Measurements from ENCODE around the gene PLEKHO1.
A peak's percentile ranks its signal among the peaks of the same experiment; 100 is the strongest.

The PLEKHO1 gene

GRCh38 chr1:150150133-150151021 lies 661 bp downstream of the PLEKHO1 start:
- peak; percentile 35 for DNase-seq (ENCODE audit: low spot score)

- peak; percentile 45 for DNase-seq (ENCODE audit: low spot score)
Observed at GRCh38 chr1:150151291-150152181, 1.8 kb downstream of the PLEKHO1 start.

DNA sequence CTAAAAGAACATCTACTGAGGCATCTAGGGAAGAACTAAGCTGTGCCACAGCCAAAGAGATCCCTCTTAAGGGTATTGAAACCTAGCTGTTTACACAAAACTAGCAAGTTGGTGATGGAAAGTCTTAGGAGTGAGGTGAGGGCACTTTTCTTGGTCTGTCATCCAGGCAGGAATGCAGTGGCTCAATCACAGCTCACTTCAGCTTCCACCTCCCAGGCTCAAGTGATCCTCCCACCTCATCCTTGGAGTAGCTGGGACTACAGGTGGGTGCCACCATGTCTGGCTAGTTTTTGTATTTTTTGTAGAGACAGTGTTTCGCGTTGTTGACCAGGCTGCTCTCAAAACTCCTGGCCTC lies 2.4 kb downstream of the PLEKHO1 start:
- no peak for DNase-seq (ENCODE audit: low spot score)

DNA sequence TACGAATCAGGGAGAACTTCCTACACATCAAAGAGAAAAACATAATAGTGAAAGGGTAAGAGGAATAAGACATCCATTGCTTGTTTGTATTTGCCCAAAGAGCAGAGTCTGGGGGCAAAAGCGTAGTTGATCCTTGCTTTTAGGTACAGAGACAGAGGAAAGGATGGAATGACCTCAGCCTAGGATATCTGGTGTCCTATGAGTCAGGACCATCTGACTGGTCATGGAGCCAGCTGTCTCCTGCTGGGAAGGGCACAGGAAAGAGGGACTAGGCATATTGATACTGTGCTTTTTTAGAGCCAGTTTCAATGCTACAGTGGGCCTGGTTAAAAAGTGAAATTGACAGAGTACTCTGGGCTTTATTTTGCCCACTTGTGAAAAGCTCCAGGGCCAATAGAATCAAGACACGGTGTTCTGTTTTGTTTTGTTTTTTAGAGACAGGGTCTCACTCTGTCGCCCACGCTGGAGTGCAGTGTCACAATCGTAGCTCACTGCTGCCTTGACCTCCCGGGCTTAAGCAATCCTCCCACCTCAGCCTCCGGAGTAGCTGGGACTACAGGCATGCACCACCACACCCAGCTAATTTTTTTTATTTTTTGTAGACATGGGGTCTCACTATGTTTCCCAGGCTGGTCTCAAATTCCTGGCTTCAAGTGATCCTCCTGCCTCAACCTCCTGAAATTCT lies 3.2 kb downstream of the PLEKHO1 start:
- no peak for DNase-seq (ENCODE audit: low spot score)

DNA sequence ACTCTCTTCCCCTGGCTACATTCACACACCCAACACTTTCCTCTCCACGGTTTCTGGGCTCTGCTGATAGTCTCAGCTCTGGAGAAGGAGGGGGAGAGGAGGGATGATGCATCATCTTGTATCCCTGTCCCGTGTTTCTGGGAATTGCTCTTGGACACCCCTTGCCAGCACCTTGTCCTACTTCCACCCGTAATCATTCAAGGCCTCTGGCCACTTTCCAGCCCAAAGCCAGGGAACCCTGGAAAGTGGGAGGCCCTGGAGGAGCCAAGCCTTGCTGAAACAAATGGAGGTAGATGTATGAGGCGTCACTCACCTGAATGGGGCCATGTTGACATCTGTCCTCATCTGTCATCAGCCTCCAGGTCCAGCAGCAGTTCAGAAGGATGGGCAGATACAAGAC lies 4.4 kb downstream of the PLEKHO1 start:
- DNase-seq (ENCODE audit: low spot score): no peak

DNA sequence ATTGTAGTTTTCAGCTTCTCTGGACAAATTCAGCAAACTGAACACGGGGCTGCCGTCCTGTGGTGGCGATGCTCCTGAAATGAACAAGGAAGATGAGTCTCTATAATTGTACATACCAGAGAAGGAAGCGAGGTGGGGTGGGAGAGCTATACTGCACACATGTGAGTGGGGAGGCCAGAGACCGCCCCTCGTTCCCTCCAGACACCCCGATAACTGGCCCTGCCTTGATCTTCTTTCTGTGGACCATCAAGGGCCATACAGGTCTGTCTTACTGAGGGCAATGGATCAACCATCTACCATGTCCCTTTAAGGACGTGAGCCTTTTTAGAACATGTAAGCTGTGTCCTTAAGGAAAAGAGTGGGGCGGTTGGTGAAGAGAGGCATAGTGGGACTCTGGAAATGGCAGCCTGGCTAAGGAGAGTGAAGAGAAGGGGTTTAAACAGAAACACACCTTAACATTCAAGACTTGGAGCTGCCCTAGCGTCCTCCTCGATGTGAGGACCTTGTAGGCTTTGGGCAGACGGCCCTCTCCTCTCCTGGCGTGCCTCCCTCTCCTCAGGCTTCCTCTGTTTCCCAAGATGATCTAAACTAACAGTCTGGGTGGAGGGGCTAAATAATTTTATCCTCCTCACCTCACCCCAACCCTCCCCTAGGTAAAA lies 5.8 kb downstream of the PLEKHO1 start:
- DNase-seq (ENCODE audit: low spot score): no peak

GRCh38 chr1:150156868-150157603 lies 7.3 kb downstream of the PLEKHO1 start:
- no peak for DNase-seq (ENCODE audit: low spot score)

DNA sequence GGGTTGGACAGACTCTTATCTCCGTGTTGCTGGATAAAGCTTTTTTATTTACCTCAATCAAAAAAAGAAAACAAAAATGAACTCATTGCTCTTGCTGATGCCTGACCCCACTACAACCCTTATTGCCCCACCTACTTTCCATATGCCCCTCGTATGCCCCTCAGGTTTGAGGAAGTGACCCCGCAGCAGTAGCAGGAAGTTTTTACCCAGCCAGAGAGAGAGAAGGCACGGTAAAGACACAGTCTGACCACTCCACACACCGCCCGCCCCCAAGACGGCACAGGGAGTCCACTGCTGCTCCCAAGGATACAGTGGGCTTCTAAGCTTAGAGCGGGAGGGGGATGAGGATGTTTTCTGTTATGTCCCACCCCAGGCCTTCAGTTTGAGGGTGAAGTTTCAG lies 9.8 kb downstream of the PLEKHO1 start:
- peak; percentile 80 for DNase-seq (ENCODE audit: low spot score)

GRCh38 chr1:150160964-150161621 lies 11.4 kb downstream of the PLEKHO1 start:
- DNase-seq (ENCODE audit: low spot score): no peak

- peak; percentile 15 for DNase-seq (ENCODE audit: low spot score)
Observed at GRCh38 chr1:150161747-150162581, 12.2 kb downstream of the PLEKHO1 start.

- DNase-seq (ENCODE audit: low spot score): no peak
Observed at GRCh38 chr1:150162582-150162861, 12.8 kb downstream of the PLEKHO1 start.

- peak; percentile 48 for DNase-seq (ENCODE audit: low spot score)
Observed at GRCh38 chr1:150162862-150163706, 13.4 kb downstream of the PLEKHO1 start.

DNA sequence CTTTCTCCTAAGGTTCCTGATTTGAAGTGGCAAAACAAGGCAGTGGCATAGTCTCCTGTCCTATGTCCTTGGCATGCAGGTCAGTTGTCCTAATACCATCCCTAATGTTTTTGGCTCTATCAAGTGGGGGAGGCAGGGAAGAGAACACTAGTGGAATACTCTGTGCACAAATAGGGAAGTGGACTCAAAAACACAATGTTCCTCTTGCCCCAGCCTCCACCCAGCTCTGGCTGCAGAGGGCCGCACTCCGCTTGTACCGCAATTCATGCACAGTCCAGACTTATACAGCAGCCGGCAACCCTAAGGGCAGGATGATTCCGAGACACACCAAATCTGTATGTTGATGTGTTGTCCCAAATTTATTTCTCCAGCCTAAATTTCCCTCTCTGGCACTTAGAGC lies 14.5 kb downstream of the PLEKHO1 start:
- DNase-seq (ENCODE audit: low spot score): no peak

DNA sequence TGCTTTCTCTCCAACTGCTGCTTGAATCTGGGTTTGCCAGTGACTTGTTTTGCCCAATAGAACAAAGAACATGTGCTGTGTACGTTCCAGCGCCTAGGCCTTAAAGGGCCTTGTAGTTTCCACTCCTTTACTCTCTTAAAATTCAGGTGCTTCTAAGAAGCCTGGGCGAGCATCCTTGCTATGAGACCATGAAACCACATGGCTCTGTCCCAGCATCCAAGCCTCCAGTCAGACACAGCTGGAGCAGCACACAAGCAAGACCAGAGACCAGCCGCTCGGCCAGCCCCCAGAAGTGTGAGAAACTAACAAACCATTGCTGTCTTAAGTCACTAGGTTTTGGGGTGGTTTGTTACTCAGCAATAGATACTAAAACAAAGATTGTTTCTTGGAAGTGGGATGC lies 15.1 kb downstream of the PLEKHO1 start:
- DNase-seq (ENCODE audit: low spot score): no peak

DNA sequence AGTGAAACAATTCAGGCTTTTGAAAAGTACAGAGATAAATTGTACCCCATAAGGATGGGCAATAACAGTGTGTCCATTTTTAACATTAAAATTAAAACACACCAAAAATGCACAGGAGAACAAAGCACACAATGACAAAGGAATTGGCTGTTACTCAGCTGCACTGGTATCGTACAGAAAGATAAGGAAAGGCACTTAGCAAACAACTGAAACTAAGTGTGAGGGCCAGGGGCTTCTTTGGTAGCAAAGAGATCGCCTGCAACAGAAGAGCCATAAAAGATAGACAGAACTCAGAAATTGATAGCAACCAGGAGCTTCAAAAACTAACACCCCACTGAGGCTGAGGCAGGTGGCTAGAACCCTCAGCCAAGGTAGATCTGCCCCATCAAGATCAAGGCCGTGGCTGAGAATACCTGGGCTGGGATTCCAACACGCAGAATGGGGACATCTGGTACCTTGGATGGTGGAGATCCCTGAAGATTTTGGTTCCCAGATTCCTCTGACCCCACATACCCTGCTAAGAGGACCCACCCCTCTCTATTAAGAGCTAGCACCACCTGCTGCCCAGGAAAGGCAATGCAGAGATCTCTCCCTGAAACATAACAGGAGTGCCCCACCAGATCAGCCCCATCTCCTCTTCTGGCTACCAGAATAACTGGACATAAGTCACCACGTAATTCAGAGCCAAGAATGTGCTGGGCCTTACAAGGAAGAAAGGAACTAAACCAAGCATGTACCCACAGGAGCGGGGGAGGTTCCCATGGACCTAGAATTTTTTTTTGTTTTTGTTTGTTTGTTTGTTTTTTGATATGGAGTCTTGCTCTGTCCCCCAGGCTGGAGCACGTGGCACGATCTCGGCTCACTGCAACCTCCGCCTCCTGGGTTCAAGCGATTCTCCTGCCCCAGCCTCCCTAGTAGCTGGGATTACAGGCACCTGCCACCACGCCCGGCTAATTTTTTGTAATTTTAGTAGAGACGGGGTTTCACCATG lies 16.2 kb downstream of the PLEKHO1 start:
- peak; percentile 65 for DNase-seq (ENCODE audit: low spot score)

GRCh38 chr1:150168960-150169601 lies 19.4 kb downstream of the PLEKHO1 start:
- DNase-seq (ENCODE audit: low spot score): peak; percentile 41

- no peak for DNase-seq (ENCODE audit: low spot score)
Observed at GRCh38 chr1:150171801-150172200, 22.1 kb downstream of the PLEKHO1 start.

Data from germinal center (tissue), 1 donor.